ENCODE measurements around the gene RAB35. TPM values are rescaled to one million over a fixed set of nuclear protein-coding genes. Genes with fewer than 3 reads are reported as not detected.

The RAB35 gene
- total and polyA plus RNA-seq, 11 donors = 15.4 to 46.2 (median 26.4) TPM

DNA sequence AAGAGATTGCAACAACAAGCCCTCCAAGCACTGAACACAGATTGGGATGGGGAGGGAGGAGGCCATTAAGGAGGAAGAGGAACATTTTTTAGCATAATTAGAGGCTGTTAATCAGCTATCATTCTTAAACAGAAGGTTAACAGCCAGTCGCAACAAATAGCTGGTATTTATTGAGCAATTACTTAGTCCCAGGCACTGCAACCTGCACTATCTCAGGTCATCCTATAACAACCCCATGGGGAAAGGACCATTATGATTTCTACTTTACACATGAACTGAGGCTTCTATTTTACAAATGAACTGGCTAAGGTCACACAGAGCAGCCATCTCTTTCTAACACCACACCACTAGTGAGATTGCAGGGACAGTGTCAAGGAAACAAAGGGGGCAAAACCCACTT lies 10.4 kb downstream of the RAB35 start:
- TF ChIP-seq, protein P1, sequence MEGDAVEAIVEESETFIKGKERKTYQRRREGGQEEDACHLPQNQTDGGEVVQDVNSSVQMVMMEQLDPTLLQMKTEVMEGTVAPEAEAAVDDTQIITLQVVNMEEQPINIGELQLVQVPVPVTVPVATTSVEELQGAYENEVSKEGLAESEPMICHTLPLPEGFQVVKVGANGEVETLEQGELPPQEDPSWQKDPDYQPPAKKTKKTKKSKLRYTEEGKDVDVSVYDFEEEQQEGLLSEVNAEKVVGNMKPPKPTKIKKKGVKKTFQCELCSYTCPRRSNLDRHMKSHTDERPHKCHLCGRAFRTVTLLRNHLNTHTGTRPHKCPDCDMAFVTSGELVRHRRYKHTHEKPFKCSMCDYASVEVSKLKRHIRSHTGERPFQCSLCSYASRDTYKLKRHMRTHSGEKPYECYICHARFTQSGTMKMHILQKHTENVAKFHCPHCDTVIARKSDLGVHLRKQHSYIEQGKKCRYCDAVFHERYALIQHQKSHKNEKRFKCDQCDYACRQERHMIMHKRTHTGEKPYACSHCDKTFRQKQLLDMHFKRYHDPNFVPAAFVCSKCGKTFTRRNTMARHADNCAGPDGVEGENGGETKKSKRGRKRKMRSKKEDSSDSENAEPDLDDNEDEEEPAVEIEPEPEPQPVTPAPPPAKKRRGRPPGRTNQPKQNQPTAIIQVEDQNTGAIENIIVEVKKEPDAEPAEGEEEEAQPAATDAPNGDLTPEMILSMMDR (IDR thresholded peaks at IDR 0.05) = no peak
- TF ChIP-seq POLR2A (IDR thresholded peaks at IDR 0.05) = no peak
- DNase-seq = no peak
- WGBS, 4 donors = 88 to 100% (median 95%) methylated on average over 1 of the region's 1 CpG
- Histone ChIP-seq H3K27ac (no peak overlapping the region), H3K4me3 (no peak overlapping the region), H3K4me1 (peaks cover 7 to 53% (median 28%) of the 10 kb centered on the region in 12 donors), H3K27me3 (no peaks in the 10 kb centered on the region), H3K9me3 (no peaks in the 10 kb centered on the region), H3K36me3 (peaks cover 0 to 74% (median 24%) of the 10 kb centered on the region in 9 donors)
- intact Hi-C loops (cut with DNase I) = no loop called here
- no peak for ATAC-seq

DNA sequence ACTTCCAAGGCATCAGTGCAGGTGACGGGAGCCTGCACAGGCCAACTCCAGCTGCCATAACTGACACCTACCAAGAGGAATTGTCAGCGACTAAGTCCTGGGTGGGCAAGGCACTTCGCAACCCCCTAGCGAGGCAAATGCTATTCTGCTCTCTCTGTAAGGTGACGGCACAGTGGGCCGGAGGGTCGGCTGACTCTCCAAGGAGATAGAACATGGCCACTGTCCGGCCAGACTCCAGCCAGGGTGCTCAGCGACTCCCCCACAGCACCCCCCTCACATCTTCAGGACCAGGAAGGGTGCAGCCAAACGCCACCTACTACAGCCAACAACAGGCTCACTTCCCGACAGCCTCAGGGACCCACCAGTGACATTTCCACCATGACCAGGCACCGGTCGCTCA lies 13.2 kb downstream of the RAB35 start:
- H3K36me3 ChIP-seq = peaks cover 0 to 100% (median 35%) of the 10 kb centered on the region in 9 donors

DNA sequence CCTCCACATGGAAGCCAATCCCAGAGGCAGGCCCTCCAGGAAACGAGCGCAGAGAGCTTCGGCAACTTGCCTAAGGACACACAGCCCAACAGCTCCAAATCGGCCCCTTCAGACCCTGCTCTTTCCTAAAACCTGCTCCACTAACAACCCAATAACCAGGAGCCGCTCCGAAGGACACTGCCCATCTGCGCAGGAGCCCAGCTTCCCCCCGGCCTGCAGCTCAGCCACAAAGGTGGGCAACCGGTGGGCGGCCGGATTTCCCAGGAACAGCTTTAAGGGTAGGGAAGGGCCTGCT lies 13.6 kb downstream of the RAB35 start:
- DNase-seq (peak in 1 of 5 donors; percentile 15), ATAC-seq (no peak)
- no peaks in the 10 kb centered on the region for H3K9me3 ChIP-seq
- no peaks in the 10 kb centered on the region for H3K27me3 ChIP-seq
- no peak overlapping the region for H3K27ac ChIP-seq
- WGBS, 4 donors = 87 to 92% (median 90%) methylated on average over 10 to 11 of the region's 11 CpGs
- peaks cover 7 to 47% (median 29%) of the 10 kb centered on the region in 12 donors for H3K4me1 ChIP-seq
- H3K4me3 ChIP-seq = no peak overlapping the region
- intact Hi-C loops (cut with DNase I) = no loop called here
- peaks cover 0 to 100% (median 39%) of the 10 kb centered on the region in 9 donors for H3K36me3 ChIP-seq
- no peak for TF ChIP-seq POLR2A (IDR thresholded peaks at IDR 0.05)
- TF ChIP-seq, protein P1 (IDR thresholded peaks at IDR 0.05) = no peak

More for the DNA sequence above, 13.2 kb downstream of the RAB35 start:
- peaks cover 7 to 43% (median 29%) of the 10 kb centered on the region in 12 donors for H3K4me1 ChIP-seq
- no peaks in the 10 kb centered on the region for H3K27me3 ChIP-seq
- ATAC-seq (no peak), DNase-seq (no peak)
- WGBS, 4 donors = 95 to 96% (median 96%) methylated on average over 11 to 13 of the region's 13 CpGs
- no peaks in the 10 kb centered on the region for H3K9me3 ChIP-seq
- H3K4me3 ChIP-seq = no peak overlapping the region
- intact Hi-C loops (cut with DNase I) = no loop called here
- TF ChIP-seq, protein P1 (IDR thresholded peaks at IDR 0.05) = no peak
- TF ChIP-seq POLR2A (IDR thresholded peaks at IDR 0.05) = no peak
- no peak overlapping the region for H3K27ac ChIP-seq

DNA sequence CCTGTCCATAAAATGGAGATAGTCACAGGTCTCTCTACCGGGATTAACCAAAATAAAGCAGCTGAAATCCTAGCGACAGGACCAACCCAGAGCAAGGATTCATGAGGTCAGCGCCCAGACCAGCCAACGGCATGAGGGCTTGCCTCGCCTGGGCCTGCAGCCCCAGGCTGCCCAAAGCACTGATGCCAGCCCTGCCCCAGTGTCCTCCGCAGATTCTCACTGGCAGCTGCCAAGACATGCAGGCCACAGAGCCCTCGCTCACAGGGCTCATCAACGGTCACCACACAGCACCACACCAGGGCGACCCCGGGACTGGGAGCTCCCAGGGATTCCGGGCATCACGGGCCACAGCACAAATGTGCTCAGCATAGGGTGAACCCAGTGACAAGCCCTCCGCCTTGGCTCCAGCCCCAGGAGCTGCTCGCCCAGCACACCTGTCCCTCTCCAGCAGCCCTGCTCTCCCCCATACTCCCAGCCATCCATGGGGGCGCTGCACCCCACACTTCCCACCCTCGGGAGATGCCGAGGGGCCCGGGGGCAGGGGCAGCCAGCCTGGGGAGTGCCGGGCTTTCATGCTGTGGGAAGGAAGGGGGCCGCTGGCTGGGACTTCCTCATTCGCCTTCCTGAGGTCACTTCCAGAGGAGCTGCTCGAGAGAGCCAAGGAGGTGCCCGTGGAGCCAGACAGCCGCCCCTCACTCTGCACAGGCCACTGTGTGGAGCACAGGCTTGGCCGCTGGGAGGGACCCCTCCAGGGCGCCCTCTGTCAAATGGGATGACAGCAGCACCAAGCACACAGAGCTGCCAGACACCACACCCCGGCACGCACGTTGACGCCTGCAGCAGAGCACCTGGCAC lies 14.1 kb downstream of the RAB35 start:
- 77 to 85% (median 79%) methylated on average over 25 to 30 of the region's 30 CpGs for WGBS, 4 donors
- peak overlapping the region in 3 of 12 donors; percentile 11 to 76 (median 56) for H3K27ac ChIP-seq
- peaks cover 7 to 48% (median 29%) of the 10 kb centered on the region in 12 donors for H3K4me1 ChIP-seq
- ATAC-seq (peak in 2 of 4 donors; percentile 2 to 9), DNase-seq (peak in 1 of 5 donors; percentile 52)
- H3K4me3 ChIP-seq = no peak overlapping the region
- H3K9me3 ChIP-seq = no peaks in the 10 kb centered on the region
- H3K36me3 ChIP-seq = peaks cover 0 to 100% (median 40%) of the 10 kb centered on the region in 9 donors
- TF ChIP-seq POLR2A (IDR thresholded peaks at IDR 0.05) = no peak
- TF ChIP-seq, protein P1 (IDR thresholded peaks at IDR 0.05) = no peak
- no peaks in the 10 kb centered on the region for H3K27me3 ChIP-seq
- intact Hi-C loops (cut with DNase I) = no loop called here
